Measurements from ENCODE around the gene CHST11. TPM values are rescaled to one million over a fixed set of nuclear protein-coding genes. Genes with fewer than 3 reads are reported as not detected.

The CHST11 gene
- total and polyA plus RNA-seq, 9 of the 15 experiments (the other 6 are each of a cell fraction or from before 2014, with no cell fraction given), result 2.3 to 38.7 (median 15.0) TPM

- TF ChIP-seq NEUROD1 (IDR thresholded peaks at IDR 0.05; ENCODE audit: borderline replicate concordance, low read depth, low read length, partially characterized antibody) (peak; percentile 80), ZNF449 (CRISPR knock-in tag; IDR thresholded peaks at IDR 0.05) (no peak), TRIM24 (IDR thresholded peaks at IDR 0.05) (peak; percentile 95 to 96), BRCA1 (IDR thresholded peaks at IDR 0.05) (no peak), BRCA1 (CRISPR knock-in tag; IDR thresholded peaks at IDR 0.05) (no peak), SMAD3 (CRISPR knock-in tag; conservative IDR thresholded peaks at IDR 0.05) (peak; percentile 84; the same call in 1 of the 2 replicates), U2AF1 (optimal IDR thresholded peaks at IDR 0.05; ENCODE audit: low read depth, low read length) (no peak), JUNB (CRISPR knock-in tag; conservative IDR thresholded peaks at IDR 0.05) (no peak), SREBF2 (CRISPR knock-in tag; IDR thresholded peaks at IDR 0.05) (no peak), RBM25 (IDR thresholded peaks at IDR 0.05; ENCODE audit: low read depth, low read length, severe bottlenecking) (peak; percentile 68), RFX7 (CRISPR knock-in tag; IDR thresholded peaks at IDR 0.05) (no peak), NFE2 (IDR thresholded peaks at IDR 0.05; ENCODE audit: low read depth) (peak; percentile 44; the same call in 1 of the 2 replicates), BRD4 (IDR thresholded peaks at IDR 0.05) (no peak), TSHZ1 (CRISPR knock-in tag; IDR thresholded peaks at IDR 0.05) (no peak), PREB (CRISPR knock-in tag; IDR thresholded peaks at IDR 0.05) (no peak), ARNT (IDR thresholded peaks at IDR 0.05) (peak; percentile 77 to 96; a peak in 3 of 4 replicates), SIN3B (IDR thresholded peaks at IDR 0.05; ENCODE audit: low read depth) (no peak), HDAC1 (IDR thresholded peaks at IDR 0.05) (peak; percentile 15 to 86; a peak in 3 of 4 replicates), ZNF511 (CRISPR knock-in tag; IDR thresholded peaks at IDR 0.05) (no peak), IFI16 (CRISPR knock-in tag; IDR thresholded peaks at IDR 0.05) (0 out of 2 replicates have a peak, but pooled peaks have one; percentile 64), E2F3 (CRISPR knock-in tag; IDR thresholded peaks at IDR 0.05) (no peak), THRAP3 (IDR thresholded peaks at IDR 0.05; ENCODE audit: borderline replicate concordance) (no peak), RFX1 (IDR thresholded peaks at IDR 0.05) (no peak), CSDE1 (IDR thresholded peaks at IDR 0.05) (no peak)
- TF ChIP-seq, protein P1, sequence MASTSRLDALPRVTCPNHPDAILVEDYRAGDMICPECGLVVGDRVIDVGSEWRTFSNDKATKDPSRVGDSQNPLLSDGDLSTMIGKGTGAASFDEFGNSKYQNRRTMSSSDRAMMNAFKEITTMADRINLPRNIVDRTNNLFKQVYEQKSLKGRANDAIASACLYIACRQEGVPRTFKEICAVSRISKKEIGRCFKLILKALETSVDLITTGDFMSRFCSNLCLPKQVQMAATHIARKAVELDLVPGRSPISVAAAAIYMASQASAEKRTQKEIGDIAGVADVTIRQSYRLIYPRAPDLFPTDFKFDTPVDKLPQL (IDR thresholded peaks at IDR 0.05; ENCODE audit: extremely low read depth, insufficient read length), result no peak
Measured at GRCh38 chr12:104467346-104467837, 10.6 kb downstream of the CHST11 start (continued).
